ENCODE data around the gene SATB1.

SATB1 gene

DNA sequence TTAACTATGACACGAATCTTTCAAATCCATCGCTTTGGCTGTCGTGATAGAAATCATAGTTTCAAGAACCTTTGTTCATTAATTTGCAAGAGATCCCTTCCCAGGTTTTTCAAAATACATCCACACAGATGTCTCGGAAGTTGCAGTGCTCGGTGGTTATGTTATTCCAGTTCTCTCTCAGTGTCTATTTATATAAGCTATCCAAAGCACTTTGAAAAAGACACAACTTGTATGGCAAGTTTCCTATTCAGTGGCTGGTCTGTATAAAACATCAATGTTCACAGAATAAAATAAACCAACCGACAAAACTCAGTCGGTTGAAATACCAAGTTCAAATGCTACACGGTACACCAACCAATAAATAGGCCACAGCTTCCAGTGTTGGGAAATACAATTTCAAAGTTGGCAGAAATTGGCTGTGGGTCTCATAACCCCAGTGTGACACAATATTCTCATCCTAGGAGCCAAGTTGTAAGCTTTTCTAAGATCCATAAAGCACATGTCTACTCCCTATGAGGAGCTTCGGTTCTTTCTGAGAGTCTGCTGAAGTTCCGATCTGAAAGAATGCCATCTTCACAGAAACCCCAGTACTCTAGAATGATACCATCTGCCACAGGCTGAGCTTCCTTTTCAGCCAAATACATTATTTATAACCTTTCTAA is 23.7 kb downstream of the SATB1 start:
- no peak for DNase-seq (ENCODE audit: low read depth, low spot score)

DNA sequence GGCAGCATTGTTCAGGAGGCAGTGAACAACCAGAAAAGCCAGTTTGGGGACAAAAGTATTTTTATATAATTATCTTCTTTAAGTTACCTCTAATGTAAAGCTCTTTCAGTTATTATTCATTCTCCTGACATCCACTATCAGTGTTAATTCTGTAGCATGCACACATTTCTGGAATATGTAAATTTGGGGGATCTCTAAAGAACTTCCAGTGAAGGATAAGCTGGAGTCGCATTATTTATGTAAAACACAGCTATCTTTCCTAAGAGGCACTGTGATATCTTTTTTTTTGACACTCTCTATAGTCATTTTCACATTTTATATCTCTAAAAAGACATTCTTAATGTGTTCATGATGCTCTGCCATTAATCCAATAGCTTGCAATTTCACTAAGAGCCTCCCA is 26.7 kb downstream of the SATB1 start:
- no peak for DNase-seq (ENCODE audit: low read depth, low spot score)

DNA sequence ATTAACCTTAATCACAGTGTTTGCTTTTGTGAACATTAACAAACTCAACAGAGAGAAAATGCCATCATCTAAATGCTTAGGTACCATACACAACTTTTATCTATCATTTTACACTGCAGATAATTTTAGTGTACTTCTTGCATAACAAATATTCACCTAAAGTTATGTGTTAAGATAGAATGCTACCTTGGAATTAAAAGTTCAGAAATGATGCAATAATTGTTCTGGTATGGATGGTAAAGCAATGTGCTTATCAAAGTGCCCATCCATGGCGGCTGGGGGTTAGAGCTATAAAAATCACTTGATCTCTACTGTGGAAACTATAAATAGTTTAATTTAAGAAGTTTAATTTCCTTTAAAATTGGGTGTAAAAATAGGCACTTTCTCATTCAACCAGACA is 28.7 kb downstream of the SATB1 start:
- no peak for DNase-seq (ENCODE audit: low read depth, low spot score)

DNA sequence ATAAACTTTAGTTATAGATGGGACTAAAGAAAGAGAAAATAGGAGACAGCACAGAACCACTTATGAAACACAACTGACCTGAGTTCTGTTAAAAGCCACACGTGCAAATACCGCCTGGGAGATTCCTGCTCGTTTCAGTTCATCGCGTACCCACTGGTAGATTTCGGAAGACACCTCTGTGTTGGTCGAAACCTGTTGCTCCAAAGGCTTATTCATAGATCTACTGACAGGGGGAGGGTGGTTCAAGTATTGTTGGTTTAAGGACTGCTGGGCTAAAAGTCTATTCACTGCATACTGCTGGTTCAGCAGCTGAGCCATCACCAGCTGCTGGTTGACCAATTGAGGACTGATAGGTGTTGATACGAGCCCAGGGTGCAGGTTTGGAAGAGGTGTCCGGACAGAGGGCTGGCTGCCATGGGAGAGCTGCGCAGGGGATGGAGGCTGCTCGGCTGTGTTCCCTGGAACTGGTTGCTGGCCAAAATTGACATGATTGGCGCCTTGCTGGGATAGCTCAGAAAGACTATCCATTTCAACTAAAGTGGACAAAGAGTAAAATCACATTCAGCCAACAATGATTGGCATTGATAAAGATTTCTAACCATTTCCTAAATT is 30.6 kb downstream of the SATB1 start:
- no peak for DNase-seq (ENCODE audit: low read depth, low spot score)

DNA sequence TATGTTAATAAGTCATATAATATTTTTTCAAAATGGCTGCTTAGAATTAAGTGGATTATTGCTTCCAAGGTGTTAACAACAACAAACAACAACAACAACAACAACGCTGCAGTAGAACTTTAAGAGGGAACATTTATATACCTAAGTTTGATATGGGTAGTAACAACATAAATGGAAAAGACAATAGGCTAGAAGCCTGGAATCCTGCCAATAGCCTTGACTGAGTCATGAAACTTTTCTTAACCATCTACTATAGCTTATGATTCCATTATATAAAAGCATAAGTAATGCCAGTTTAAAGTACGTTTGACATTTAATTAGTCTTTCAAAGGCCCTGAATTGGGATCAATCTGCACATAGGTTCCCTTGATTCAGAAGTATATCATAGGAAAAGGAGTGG is 31.2 kb downstream of the SATB1 start:
- DNase-seq (ENCODE audit: low read depth, low spot score), result no peak

DNA sequence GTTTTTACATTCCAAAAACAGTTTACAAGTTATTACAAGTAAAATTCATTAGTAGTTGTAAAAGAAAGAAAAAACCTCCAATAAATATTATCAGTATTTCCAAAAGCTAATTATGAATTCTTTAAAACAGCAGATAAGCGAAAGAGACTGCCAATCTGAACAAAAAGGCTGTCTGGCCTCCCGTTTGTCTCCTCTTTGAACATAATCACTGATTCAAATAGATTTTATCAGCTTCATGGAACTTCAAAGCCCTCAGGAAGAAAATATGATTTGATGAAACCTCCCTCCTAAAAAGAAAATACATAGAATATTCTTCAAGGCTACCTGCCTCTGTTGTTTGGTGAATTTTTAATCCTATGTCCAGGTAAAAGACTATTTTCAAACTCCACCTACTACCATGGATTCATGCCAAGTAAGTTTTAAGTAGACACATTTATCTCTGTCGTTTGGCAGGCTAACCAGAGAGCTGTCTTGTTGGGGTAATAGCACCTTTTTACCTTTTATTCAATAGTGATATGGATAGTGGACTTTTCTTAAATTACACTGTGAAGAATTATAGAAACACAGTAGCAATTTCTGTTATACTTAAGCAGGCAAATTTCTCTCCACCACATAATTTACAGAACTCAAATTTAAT is 35.0 kb downstream of the SATB1 start:
- no peak for DNase-seq (ENCODE audit: low read depth, low spot score)

DNA sequence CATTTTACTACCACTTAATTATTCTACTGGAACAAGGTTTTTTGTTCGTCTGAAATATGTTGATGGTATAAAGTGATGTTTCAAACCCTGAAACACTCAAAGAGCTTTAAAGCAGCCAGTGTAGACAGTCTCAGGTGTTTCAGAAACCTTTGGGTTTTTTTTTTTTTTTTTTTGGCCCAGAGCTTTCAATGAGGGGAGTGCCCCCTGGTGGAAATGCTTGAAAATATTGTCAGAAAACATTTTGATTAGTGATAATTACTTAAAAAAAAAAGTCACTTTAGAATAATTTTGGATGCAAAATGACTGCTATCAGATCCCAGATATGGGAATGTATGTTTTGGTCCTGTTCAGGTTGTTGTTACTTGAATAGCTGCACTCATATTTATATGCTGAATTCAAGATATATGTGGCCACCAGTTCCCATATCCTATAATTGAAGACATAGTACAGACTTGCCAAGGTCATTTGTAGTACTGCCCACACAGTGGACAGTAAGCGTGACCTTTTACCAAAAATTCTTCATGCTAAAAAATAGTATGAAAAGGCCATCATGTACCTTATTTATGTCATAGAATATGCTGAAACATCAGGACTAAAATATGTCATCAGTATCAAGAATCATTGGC is 35.9 kb downstream of the SATB1 start:
- DNase-seq (ENCODE audit: low read depth, low spot score), result no peak

DNA sequence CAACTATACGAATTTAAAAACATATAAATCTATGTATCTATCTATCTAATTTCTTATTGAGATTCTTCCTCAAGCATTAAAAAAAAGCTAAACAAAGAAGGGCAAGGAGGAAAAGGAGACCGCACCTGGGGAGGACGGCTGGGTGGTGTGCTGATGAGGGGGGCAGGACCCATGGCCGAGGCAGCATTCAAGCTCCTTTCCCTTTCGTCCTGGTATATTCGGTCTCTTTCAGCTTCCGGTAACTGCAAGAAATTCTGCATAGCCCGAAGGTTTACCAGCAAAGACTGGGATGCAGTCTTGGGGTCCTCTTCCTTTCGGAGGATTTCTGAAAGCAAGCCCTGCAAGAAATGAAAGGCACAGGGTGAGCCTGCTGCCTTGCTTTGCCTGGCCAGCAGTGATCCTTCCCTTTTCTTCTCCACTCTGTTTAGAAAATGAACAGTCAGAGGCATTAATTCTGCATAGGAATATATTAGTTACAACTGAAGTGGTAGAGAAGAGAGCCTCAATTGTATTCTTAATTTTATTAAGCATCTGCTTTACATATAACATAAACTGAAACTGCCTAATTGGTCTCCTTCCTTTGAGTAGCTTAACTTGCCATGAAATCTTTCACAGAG is 38.8 kb downstream of the SATB1 start:
- no peak for DNase-seq (ENCODE audit: low read depth, low spot score)

DNA sequence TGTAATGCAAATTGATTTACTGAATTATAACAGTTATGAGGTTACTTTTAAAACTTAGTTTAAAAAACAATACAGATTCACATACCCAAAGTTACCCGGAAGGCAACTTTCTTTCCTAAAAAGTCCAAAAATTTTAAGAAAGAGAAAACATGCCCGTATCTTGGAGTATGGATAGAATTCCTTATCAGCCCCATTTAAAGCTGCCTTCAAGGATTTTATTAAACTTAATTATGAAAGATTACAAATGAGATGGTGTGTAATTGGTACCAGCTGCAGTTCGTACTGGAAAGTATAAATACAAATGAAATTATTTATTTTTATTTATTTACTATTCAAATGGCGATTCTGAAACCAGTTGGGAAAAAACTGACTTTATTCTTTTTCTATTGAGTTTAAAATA is 39.4 kb downstream of the SATB1 start:
- DNase-seq (ENCODE audit: low read depth, low spot score), result no peak

DNA sequence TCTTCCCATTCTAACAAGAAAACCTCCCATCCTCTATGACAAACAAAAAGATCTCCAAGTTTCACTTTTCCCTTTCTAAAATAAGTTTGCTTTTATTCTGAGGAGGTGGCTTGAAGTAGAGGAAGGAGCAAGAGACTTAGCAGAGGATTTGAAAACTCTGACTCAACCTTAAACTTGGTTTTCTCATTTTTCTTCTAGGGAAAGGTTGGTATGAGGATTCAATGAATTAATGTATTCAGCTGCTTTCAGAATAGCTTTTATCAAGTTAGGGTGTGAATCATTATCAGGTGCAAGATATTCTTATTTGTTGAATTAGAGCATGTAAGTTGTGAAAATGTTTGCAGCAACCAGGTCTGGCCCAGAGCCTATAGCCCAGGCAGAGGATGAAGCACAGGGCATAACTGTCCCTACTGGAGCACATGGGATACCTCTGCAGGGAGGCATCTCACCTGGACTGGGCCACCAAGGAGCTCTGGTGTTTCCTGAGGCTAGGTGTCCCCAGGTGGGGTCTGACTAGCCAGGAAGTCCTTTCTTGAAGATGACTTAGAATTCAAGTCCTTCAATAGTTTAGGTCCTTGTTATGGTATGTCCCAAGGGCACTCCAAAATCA is 42.3 kb downstream of the SATB1 start:
- no peak for DNase-seq (ENCODE audit: low read depth, low spot score)

DNA sequence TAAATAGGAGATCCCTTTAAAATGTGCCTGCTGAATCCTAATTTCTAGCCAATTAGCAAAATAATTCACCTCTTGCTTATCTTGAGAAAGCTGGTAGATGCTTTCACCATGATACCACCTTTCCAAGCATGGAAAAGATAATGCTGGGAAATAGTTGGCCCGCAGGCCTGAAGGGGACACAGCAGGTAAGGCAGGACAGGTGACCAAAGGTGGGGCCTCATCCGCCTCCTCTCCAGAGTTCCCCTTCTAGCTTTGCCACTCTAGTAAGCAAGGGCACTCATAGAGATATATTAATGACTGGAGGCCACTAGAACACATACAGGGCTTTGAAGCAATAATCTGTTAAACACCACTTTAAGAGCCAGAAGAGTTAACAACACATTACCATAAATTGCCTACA is 45.5 kb downstream of the SATB1 start:
- DNase-seq (ENCODE audit: low read depth, low spot score), result no peak

DNA sequence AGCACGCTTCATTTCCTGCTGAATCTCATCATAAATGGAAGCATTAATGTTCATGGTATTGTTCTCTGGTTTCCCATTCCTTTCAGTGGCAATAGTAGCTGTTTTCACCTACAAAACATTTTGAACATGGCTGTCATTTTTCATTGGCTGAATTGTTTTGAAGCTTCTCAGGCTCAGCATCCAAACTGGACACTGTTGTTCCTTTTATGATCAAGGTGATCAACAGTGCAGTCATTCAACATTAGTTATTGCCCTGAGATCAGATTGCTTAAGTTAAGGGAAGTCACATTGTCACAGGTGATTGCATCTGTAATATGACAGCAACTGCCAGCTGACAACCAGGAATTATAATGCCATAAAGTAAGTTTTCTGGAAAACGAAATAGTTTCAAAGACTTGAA is 46.9 kb downstream of the SATB1 start:
- no peak for DNase-seq (ENCODE audit: low read depth, low spot score)

DNA sequence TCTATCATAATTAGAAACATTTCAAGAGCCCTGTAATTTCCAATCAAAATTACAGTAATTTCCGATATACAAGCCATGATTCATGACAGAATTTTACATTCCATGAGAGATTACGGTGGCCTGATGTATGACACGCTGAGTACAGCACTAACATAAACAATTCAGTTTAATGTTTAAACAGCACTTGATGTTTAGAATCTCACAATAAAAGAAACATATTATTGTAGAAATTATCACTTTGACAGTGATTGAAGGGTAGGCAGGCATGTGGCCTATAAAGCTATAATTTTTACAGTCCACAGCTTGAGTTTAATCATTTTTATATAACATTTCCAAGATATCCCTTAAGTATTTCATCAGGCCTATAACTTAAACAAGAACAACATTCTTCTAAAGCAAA is 48.5 kb downstream of the SATB1 start:
- DNase-seq (ENCODE audit: low read depth, low spot score), result no peak

DNA sequence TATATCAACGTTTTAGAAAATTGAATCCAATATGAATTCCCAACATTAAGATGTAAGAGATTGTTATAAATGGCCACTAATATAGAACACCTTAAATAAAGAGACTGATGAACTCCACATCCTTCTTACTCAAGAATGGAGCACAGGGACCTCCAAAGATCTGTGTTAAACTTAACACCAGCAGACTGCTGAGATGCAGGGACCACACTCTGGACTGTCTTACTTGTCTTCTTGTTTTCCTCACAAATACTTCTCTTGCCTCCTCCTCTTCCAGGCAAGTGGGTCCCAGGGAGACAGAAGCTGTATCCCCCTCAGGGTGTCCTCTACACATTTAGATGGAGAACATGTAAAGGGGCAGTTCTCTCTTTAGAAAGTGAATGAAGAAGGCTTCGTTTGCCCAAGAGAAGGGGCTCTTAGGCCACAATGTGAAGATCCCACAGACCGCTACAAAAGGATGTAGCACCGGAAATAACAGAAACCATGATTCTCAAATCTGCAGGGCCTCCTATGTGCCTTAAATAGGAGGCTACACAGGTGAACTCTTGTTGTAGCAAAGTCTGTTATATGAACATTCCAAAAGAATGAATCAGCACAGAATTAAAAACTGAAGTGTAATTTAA is 52.2 kb downstream of the SATB1 start:
- no peak for DNase-seq (ENCODE audit: low read depth, low spot score)

DNA sequence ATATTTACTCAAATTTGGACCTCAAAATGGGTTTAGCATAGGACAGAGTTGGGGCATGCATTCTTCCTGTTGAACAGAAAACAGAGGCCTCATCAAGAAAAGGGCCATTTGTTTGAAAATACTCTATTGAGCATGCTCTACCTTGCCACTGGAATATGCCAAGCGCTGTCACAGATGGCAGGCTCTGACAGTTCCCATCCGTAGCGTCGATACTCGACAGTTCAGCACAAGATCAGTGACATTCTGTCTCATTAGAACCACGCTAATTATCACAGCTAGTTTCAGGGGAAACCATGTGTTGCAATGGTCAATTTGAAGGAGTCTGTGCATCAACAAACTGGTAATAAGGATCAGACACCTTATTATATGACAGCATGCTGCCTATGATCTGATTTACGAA is 54.5 kb downstream of the SATB1 start:
- DNase-seq (ENCODE audit: low read depth, low spot score), result no peak

DNA sequence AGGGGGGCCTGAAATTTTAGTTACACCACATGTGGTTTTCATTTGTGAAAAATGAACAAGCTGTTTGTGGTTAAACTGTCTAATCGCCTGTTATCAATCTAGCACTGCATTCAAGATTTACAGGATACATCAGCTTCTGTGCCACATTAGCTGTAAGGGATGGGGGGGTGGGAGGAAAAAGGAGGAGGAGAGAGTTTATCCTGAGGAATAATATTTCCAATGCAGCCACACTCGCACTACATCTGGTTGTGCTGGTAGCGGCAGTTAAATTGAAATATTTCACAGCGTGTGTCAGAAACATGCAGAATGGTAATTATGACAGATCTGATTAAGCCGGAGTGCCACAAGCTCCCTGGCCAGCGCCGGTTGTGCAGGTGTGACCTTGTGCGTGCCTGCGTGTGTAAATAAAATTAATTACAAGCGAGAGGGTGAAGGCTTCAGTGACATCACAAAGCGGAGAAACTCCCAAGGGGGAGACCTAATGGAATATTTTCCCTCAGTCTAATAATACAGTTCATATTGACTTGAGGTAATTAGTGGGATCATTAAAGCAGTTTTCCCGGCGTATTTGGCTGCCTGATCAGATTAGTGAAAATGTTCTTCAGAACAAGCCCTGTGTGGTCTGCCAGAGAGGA is 55.5 kb downstream of the SATB1 start:
- DNase-seq (ENCODE audit: low read depth, low spot score), result no peak

DNA sequence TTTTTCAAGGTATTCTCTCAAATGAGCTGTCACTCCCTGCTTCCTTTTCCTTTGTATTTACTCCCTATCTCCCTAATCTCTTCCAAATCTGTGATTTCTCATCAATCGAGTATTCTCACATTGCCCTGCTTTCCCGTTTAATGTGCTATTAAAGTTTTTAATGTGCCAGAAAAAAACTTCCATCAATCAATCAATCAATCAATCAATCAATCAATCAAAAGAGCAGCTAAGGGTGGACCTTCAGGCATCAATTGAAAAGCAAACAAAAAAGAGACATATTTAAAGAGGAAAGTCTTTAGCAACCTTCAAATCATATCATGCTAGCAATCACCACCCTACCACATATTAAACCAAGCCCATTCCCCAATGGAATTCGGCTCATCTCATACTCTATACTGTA is 58.9 kb downstream of the SATB1 start:
- no peak for DNase-seq (ENCODE audit: low read depth, low spot score)

DNA sequence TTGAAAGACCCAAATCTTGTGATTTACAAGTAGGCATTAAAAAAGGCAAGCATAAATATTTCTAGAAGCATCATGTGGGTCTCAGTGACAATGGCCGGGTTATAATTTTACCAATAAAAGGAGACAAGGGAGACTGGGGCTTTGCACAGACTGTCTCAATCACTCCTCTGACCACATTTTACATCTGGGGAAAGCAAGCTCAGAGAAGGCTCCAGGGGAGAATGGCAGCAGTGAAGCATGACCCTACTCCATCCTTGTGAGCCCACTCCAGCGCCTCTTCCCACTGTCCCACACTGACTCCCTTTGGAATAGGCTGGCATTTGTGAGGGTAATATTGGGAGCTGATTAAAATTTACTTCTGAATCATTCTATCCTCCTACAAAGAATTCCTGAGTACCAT is 61.8 kb downstream of the SATB1 start:
- no peak for DNase-seq (ENCODE audit: low read depth, low spot score)

DNA sequence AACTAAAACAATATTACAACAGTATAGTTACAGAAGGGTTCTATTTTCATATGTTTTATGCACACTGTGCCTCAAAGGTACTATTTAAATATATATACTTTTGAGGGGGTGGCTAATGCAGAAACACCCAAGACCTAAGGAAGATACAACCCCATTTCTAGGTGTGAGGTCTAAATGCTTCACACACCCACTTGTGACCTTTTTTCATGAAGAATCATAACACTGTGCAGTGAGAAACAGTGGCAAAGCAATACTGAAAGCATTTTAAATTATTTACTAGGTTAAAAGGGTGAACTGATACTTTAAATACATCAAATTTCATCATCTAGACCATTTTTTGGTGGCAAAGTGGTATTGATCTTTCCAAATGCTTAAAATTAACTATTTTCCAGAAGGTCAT is 67.4 kb downstream of the SATB1 start:
- DNase-seq (ENCODE audit: low read depth, low spot score), result no peak

DNA sequence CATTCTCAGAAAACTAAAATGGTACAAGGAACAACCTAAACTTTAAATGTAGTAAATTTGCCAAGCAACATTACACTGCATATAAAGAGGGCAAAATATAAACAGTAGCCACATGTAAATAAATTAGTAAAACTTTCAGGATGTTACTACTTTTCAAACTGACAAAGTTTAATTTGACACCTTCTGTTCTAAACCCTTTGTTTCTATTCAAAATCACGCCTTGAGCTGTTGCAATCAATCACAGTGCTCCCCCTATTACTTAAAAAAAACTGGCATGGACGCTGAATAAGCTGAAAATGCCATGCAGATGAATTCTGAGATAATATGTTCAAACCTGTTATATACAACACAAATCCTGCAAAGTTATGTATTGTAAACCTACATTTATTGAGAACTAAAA is 69.3 kb downstream of the SATB1 start:
- no peak for DNase-seq (ENCODE audit: low read depth, low spot score)

DNA sequence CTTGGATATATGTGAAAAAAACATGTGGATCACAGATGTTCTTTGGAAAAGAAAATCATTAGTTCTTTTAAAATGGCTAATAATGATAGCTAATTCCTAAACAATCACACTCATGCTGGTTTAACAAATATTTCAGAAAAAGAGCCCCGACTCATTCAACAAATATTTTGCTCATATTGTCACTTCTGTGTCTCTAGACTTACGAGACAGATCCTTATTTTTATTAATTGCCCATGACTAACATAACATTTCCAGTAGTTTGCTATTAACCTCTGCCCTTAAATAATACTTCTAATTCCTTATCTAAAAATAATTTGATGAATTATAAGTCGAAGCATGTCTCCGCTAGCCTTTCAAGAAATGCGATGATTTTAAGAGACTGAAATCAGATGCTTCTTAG is 70.4 kb downstream of the SATB1 start:
- DNase-seq (ENCODE audit: low read depth, low spot score), result no peak
